Measurements from ENCODE around the gene ADGRG4.
"Not testable (repeated sequence)": the region's sequence is repeated elsewhere in the genome, so short reads cannot be mapped to it uniquely, and the experiment has no call there.

The ADGRG4 gene

GRCh38 chrX:136386826-136387225 lies 86.1 kb downstream of the ADGRG4 start:
- DNase-seq (ENCODE audit: low spot score), result no peak

DNA sequence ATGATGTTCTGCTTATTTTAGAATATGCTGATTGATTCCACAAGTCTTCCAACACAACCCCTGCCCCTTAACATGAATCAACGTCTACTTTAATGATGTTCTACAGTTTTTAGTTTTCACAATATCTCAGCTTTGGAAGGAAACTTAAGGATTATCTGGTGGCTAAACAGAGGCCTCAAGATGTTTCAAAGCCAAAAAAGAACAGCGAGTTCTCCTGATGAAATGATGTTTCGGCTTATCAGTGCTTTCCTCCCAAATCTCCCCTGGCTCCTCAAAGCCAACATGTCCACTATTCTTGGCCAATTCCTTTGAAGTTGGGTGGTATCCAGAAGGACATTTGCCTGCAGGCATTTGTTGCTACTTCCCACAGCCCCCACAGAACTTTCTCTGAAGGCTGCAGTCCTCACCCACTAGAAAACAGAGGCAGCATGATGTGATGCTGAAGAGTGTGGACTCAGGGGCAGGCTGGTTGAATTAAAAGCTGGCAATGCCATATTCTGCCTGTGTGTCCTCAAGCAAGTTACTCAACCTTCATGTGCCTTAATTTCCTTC lies 87.3 kb downstream of the ADGRG4 start:
- DNase-seq (ENCODE audit: low spot score), result no peak

DNA sequence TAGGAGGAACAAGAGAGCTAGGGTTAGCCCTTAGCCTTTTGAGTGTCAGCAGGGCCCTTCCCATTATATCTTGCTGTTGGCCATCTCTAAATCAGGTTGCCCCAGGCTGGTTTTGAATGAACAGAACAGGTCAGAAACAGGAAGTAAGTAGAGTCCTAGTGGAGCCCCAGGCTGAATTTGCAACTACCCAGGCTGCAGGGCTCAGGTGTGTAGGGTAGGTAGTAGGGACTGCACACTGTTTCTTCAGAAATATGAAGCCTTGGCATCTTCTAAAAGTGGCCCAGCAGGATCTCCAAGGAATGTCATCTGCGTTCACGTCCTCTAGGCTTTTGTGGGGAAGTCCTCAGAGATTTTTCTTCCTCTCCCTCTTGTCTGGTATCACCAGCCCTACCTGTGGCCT lies 90.2 kb downstream of the ADGRG4 start:
- DNase-seq (ENCODE audit: low spot score), result no peak

GRCh38 chrX:136395271-136395670 lies 94.5 kb downstream of the ADGRG4 start:
- no peak for DNase-seq (ENCODE audit: low spot score)

- no peak for DNase-seq (ENCODE audit: low spot score)
Observed at GRCh38 chrX:136397001-136397400, 96.2 kb downstream of the ADGRG4 start.

- no peak for DNase-seq (ENCODE audit: low spot score)
Observed at GRCh38 chrX:136405126-136405525, 104.4 kb downstream of the ADGRG4 start.

- no peak for DNase-seq (ENCODE audit: low spot score)
Observed at GRCh38 chrX:136417806-136418205, 117.0 kb downstream of the ADGRG4 start.

DNA sequence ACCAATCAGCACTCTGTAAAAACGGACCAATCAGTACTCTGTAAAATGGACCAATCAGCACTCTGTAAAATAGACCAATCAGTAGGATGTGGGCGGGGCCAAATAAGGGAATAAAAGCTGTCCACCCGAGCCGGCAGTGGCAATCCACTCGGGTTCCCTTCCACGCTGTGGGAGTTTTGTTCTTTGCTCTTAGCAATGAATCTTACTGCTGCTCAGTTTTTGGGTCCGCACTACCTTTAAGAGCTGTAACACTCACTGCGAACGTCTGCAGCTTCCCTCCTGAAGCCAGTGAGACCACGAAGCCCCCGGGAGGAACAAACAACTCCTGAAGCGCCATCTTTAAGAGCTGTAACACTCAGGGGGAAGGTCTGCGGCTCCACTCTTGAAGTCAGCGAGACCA lies 120.6 kb downstream of the ADGRG4 start:
- DNase-seq (ENCODE audit: low spot score), result no peak

- DNase-seq (ENCODE audit: low spot score), result no peak
Observed at GRCh38 chrX:136423724-136424123, 123.0 kb downstream of the ADGRG4 start.

- no peak for DNase-seq (ENCODE audit: low spot score)
Observed at GRCh38 chrX:136425996-136426395, 125.2 kb downstream of the ADGRG4 start.

DNA sequence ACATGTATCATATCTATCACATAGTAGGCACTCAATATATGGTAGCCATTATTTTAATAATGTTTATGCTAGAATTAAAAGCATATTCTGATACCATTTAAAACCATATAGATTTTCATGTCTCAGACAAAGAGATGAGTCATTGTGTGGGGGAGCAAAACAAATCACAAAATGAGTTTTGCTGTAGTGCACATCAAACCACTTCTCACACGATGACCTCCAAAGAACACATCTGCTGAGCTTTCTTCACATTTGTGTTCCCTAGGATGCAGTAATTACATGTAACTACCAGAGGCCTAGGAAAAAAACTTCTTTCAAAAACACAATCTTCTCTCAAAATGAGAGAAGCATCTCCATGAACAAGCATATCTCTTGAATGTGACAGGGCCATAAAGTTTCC lies 130.9 kb downstream of the ADGRG4 start:
- DNase-seq (ENCODE audit: low spot score), result no peak

DNA sequence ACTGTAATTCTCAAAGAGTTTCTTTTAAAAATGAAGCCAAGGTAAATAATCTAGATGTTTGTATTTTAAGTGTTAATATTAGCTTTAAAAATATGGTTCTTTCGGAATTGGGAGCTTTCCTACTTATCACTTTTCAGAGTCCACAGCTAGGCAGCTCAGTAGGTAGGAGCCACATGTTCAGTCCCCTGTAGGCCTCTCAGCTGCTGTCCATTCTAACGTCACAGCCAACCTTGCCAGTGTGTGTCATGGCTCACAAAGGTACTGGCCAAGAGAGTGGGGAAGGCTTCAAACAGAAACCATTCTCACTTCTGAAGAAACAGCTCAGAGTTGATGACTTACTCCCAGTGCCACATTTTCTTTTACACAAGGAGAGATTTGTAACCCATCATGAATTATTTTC lies 137.0 kb downstream of the ADGRG4 start:
- no peak for DNase-seq (ENCODE audit: low spot score)

- no peak for DNase-seq (ENCODE audit: low spot score)
Observed at GRCh38 chrX:136438192-136438591, 137.4 kb downstream of the ADGRG4 start.

DNA sequence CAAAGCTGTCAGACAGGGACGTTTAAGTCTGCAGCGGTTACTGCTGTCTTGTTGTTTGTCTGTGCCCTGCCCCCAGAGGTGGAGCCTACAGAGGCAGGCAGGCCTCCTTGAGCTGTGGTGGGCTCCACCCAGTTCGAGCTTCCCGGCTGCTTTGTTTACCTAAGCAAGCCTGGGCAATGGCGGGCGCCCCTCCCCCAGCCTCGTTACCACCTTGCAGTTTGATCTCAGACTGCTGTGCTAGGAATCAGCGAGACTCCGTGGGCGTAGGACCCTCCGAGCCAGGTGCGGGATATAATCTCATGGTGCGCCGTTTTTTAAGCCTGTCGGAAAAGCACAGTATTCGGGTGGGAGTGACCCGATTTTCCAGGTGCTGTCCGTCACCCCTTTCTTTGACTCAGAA lies 144.9 kb downstream of the ADGRG4 start:
- not testable (repeated sequence) for DNase-seq (ENCODE audit: low spot score)

GRCh38 chrX:136446208-136446607 lies 145.4 kb downstream of the ADGRG4 start:
- no peak for DNase-seq (ENCODE audit: low spot score)

DNA sequence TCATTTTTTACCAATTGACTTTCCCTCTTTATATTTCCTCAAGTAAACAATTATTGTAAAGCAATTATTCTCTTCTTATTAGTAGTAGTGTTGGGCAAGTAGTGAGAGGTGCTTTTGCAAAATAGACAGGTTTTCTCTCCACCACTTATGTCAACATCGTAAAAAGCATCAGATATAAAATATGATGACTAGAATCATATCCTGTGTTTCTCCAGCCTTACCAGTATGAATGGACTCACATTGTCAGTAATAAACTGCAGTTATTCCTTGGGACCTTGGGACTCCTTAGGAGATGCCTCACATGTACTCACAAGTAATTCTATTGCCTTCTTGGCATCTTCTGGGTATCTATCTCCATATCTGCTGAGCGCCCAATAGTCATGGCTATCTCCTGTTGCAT lies 146.5 kb downstream of the ADGRG4 start:
- no peak for DNase-seq (ENCODE audit: low spot score)

DNA sequence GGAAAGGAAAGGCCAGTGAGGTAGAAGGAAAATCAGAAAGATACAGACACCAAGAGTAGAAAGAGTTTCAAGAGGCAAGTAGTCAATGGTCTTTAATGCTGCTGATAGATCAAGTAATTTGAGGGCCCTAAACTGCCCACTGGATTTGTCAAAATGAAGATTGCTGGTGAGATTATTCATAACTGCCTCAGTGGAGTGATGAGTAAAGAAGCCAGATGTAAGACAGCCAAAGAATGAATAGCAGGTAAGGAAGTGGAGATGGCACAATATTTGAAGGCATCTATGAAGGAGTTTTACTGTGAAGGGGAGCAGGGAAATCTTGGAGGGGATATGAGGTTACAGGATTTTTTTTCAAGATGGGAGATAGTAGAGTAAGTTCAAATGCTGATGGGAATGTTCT lies 147.2 kb downstream of the ADGRG4 start:
- DNase-seq (ENCODE audit: low spot score), result no peak

GRCh38 chrX:136450050-136450830 lies 149.5 kb downstream of the ADGRG4 start:
- no peak for DNase-seq (ENCODE audit: low spot score)

GRCh38 chrX:136452614-136453013 lies 151.9 kb downstream of the ADGRG4 start:
- no peak for DNase-seq (ENCODE audit: low spot score)

DNA sequence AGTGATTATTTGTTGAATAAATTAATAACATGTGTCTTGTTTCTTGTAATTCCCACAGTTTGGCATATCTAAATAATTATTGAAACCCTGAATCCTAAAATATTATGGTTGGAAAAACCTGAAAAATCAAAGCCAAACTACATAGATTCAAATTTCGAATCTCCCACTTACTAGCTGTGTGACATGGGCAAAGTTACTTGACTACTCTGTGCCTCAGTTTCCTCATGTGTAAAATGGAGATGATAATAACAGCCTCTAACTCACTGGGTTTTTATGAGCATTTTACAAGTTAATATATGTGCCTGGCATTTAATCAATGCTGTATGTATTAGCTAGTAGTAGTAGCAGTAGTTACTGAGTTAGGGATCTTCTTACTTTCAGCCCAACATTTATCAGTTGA lies 152.4 kb downstream of the ADGRG4 start:
- no peak for DNase-seq (ENCODE audit: low spot score)

DNA sequence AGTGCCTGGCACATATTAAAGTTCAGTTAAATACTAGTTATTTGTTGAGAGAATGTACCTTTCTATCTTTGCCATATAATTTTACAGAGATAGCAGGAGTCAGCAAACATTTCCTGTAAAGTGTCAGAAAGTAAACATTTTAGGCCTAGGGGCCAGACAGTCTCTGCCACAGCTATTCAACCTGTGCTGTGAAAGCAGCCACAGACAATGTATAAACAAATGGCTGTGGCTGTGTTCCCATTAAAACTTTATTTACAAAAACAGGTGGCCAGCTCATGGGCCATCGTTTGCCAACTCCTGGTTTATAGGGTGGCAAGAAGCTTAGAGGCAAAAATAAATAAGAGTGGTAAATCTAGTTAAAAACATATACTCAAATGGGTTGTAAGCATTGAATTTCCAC lies 153.0 kb downstream of the ADGRG4 start:
- no peak for DNase-seq (ENCODE audit: low spot score)

GRCh38 chrX:136456133-136456532 lies 155.4 kb downstream of the ADGRG4 start:
- no peak for DNase-seq (ENCODE audit: low spot score)

DNA sequence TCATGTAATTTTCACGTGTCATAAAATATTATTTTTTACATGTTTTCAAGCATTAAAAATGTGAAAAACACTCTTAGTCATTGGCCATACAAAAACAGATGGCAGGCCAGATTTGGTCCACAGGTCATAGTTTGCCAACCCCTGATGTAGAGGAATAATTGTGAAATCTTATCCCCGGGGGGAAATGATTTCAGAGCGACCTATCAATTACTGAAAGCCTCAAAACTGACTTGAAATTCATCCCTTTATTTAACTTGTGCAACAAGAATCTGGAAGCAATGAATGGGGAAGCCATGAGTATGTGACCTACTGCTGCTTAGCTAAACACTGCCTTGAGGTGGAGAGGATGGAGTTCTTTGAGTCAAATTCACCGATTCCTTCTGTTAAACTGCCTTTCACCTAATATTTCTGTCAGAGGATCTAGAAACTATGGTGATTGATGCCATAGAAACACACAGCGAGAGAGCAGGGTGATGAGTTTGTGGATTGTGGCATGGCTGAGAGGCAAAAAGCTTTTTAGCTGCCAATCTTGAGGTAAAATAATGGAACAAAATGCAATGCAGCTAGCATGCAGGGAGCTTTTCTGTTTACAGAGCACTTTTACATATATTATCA lies 156.6 kb downstream of the ADGRG4 start:
- DNase-seq (ENCODE audit: low spot score), result no peak

DNA sequence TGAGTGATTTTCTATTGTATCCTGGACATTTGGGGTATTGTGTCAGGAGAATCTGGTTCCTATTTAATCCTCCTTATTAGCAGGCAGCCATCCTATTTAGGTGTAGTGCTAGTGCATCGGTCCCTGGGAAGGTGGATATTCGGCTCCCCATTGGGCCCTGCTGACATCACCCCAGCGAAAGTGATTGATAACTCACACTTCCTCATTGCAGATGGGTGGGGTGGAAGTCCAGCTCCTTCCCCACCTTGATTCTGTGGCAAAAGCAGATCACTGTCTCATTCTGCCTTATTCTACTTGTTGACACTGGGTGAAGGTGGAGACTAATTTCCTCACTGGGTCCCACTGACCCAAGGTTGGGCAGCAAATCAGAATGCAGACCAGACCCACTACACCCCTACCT lies 163.8 kb downstream of the ADGRG4 start:
- DNase-seq (ENCODE audit: low spot score), result no peak

Measured in iPS-NIHi11 (cell line).